HG03135 (cell line): ENCODE measurements around the gene TLE4.
A peak's percentile ranks its signal among the peaks of the same experiment; 100 is the strongest.
"Not testable (repeated sequence)": the region's sequence is repeated elsewhere in the genome, so short reads cannot be mapped to it uniquely, and the experiment has no call there.

Experiments
- ATAC-seq: cut with Tn5 transposase; IDR thresholded peaks from one replicate; pipeline ENCODE4 v1.9.1; 2021; ENCODE audit warnings: mild to moderate bottlenecking, moderate library complexity; ENCODE audit not compliant: unreplicated experiment

TLE4 gene

GRCh38 chr9:79571309-79572031, at the start of gene TLE4:
TSS of gene TLE4 (plus strand) at chr9:79571965. CDS start at chr9:79572791, 826 bp downstream.
- peak; percentile 88 for ATAC-seq

GRCh38 chr9:79522793-79523192, 49.0 kb upstream of the TLE4 start:
- ATAC-seq = no peak

- ATAC-seq = no peak
Observed at GRCh38 chr9:79524266-79524665, 47.5 kb upstream of the TLE4 start.

GRCh38 chr9:79526149-79526672, 45.6 kb upstream of the TLE4 start:
- ATAC-seq = no peak

- ATAC-seq = no peak
Observed at GRCh38 chr9:79535534-79535933, 36.2 kb upstream of the TLE4 start.

GRCh38 chr9:79537838-79538237, 33.9 kb upstream of the TLE4 start:
- ATAC-seq = no peak

GRCh38 chr9:79542735-79543620, 28.8 kb upstream of the TLE4 start:
- ATAC-seq = no peak

GRCh38 chr9:79544375-79544774, 27.4 kb upstream of the TLE4 start:
- not testable (repeated sequence) for ATAC-seq

- ATAC-seq = no peak
Observed at GRCh38 chr9:79551586-79551985, 20.2 kb upstream of the TLE4 start.

- ATAC-seq = no peak
Observed at GRCh38 chr9:79551994-79552393, 19.8 kb upstream of the TLE4 start.

GRCh38 chr9:79555474-79556089, 16.2 kb upstream of the TLE4 start:
- no peak for ATAC-seq

- ATAC-seq = no peak
Observed at GRCh38 chr9:79559495-79560181, 12.1 kb upstream of the TLE4 start.

GRCh38 chr9:79562749-79563386, 8.9 kb upstream of the TLE4 start:
- no peak for ATAC-seq

GRCh38 chr9:79564105-79564504, 7.7 kb upstream of the TLE4 start:
- no peak for ATAC-seq

- peak; percentile 91 for ATAC-seq
Observed at GRCh38 chr9:79565245-79565644, 6.5 kb upstream of the TLE4 start.

GRCh38 chr9:79567671-79568098, 4.1 kb upstream of the TLE4 start:
- ATAC-seq = no peak

GRCh38 chr9:79568337-79569101, 3.2 kb upstream of the TLE4 start:
- ATAC-seq = no peak

GRCh38 chr9:79569814-79570447, 1.8 kb upstream of the TLE4 start:
- ATAC-seq = no peak
